ENCODE measurements around the gene BCL2.

BCL2 gene

DNA sequence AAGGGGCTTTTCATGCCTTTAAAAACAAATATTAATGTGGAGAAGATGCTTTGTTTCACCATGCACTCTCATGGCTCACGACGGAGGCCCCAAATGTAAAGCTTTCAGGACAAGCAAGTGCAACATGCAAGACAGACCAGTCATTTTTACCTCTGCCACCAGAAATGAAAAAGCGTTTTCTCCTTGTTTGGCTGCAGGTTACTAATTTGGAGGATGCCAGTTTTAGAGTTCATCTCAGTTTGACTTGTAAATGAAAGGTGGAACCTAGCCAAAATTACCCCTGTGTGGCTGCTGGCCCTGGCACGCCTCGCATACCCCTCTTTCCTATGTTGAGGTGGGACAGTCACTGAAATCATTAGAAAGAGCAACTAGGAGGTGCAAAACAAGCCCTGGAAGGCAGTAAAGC, 138.6 kb downstream of the BCL2 start:
- ATAC-seq = no peak
- TF ChIP-seq PPARA (CRISPR knock-in tag; IDR thresholded peaks at IDR 0.05; ENCODE audit: borderline replicate concordance) (no peak), TOX (CRISPR knock-in tag; IDR thresholded peaks at IDR 0.05; ENCODE audit: borderline replicate concordance) (no peak)

- TF ChIP-seq ZNF70 (CRISPR knock-in tag; IDR thresholded peaks at IDR 0.05) = no peak
- TF ChIP-seq ZNF565 (CRISPR knock-in tag; conservative IDR thresholded peaks at IDR 0.05; ENCODE audit: low read depth) = no peak
- TF ChIP-seq TOX (CRISPR knock-in tag; IDR thresholded peaks at IDR 0.05; ENCODE audit: borderline replicate concordance) = no peak
- TF ChIP-seq POU6F1 (CRISPR knock-in tag; IDR thresholded peaks at IDR 0.05; ENCODE audit: borderline replicate concordance, low read depth) = no peak
- TF ChIP-seq ARNTL (CRISPR knock-in tag; IDR thresholded peaks at IDR 0.05; ENCODE audit: borderline replicate concordance, low read depth) = no peak
- no peak for TF ChIP-seq GLIS3 (CRISPR knock-in tag; IDR thresholded peaks at IDR 0.05)
- no peak for TF ChIP-seq ZNF8 (CRISPR knock-in tag; IDR thresholded peaks at IDR 0.05)
- no peak for TF ChIP-seq ISL1 (CRISPR knock-in tag; IDR thresholded peaks at IDR 0.05)
- no peak for TF ChIP-seq SNAI2 (CRISPR knock-in tag; IDR thresholded peaks at IDR 0.05)
- TF ChIP-seq CSDC2 (CRISPR knock-in tag; IDR thresholded peaks at IDR 0.05) = no peak
- TF ChIP-seq, protein P1, sequence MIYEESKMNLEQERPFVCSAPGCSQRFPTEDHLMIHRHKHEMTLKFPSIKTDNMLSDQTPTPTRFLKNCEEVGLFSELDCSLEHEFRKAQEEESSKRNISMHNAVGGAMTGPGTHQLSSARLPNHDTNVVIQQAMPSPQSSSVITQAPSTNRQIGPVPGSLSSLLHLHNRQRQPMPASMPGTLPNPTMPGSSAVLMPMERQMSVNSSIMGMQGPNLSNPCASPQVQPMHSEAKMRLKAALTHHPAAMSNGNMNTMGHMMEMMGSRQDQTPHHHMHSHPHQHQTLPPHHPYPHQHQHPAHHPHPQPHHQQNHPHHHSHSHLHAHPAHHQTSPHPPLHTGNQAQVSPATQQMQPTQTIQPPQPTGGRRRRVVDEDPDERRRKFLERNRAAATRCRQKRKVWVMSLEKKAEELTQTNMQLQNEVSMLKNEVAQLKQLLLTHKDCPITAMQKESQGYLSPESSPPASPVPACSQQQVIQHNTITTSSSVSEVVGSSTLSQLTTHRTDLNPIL (CRISPR knock-in tag; IDR thresholded peaks at IDR 0.05; ENCODE audit: low read depth) = no peak
- ATAC-seq = no peak
These were observed 139.2 kb downstream of the BCL2 start for GRCh38 chr18:63180321-63180720.

DNA sequence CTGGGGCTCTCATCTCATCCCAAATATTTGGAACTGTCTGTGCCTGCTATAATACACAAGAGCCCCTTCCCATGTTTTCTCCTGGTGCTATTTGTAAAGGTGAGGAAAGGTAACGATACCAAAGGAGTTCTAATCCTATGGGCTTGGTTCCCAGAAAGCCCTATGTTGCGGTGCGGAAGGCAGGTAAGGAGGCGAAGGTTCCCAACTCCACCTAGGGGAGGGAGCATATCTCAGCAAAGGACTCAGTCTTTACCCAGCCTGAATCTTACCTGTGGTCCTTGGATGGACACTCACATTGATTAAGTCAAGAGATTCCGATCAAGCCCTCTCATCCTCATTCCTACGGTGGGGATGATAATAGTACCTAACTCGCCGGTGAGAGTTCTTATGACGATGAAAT, 140.1 kb downstream of the BCL2 start:
- TF ChIP-seq PPARA (CRISPR knock-in tag; IDR thresholded peaks at IDR 0.05; ENCODE audit: borderline replicate concordance) = no peak
- no peak for TF ChIP-seq BACH2 (CRISPR knock-in tag; IDR thresholded peaks at IDR 0.05; ENCODE audit: borderline replicate concordance)
- no peak for TF ChIP-seq ESRRG (CRISPR knock-in tag; IDR thresholded peaks at IDR 0.05)
- no peak for TF ChIP-seq ARNTL (CRISPR knock-in tag; IDR thresholded peaks at IDR 0.05; ENCODE audit: borderline replicate concordance, low read depth)
- TF ChIP-seq PATZ1 (CRISPR knock-in tag; IDR thresholded peaks at IDR 0.05; ENCODE audit: borderline replicate concordance) = no peak
- no peak for TF ChIP-seq TSHZ2 (CRISPR knock-in tag; IDR thresholded peaks at IDR 0.05)
- TF ChIP-seq, protein P1 (CRISPR knock-in tag; IDR thresholded peaks at IDR 0.05; ENCODE audit: low read depth) = no peak
- TF ChIP-seq ISL1 (CRISPR knock-in tag; IDR thresholded peaks at IDR 0.05) = no peak
- TF ChIP-seq GLIS3 (CRISPR knock-in tag; IDR thresholded peaks at IDR 0.05) = no peak
- no peak for TF ChIP-seq ZFP30 (CRISPR knock-in tag; IDR thresholded peaks at IDR 0.05)
- no peak for TF ChIP-seq ZNF565 (CRISPR knock-in tag; conservative IDR thresholded peaks at IDR 0.05; ENCODE audit: low read depth)
- no peak for TF ChIP-seq CSDC2 (CRISPR knock-in tag; IDR thresholded peaks at IDR 0.05)
- no peak for TF ChIP-seq OSR1 (CRISPR knock-in tag; IDR thresholded peaks at IDR 0.05)
- TF ChIP-seq, protein P2, sequence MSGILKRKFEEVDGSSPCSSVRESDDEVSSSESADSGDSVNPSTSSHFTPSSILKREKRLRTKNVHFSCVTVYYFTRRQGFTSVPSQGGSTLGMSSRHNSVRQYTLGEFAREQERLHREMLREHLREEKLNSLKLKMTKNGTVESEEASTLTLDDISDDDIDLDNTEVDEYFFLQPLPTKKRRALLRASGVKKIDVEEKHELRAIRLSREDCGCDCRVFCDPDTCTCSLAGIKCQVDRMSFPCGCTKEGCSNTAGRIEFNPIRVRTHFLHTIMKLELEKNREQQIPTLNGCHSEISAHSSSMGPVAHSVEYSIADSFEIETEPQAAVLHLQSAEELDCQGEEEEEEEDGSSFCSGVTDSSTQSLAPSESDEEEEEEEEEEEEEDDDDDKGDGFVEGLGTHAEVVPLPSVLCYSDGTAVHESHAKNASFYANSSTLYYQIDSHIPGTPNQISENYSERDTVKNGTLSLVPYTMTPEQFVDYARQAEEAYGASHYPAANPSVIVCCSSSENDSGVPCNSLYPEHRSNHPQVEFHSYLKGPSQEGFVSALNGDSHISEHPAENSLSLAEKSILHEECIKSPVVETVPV (CRISPR knock-in tag; IDR thresholded peaks at IDR 0.05) = no peak
- TF ChIP-seq ZNF8 (CRISPR knock-in tag; IDR thresholded peaks at IDR 0.05) = no peak
- no peak for TF ChIP-seq ZFP3 (CRISPR knock-in tag; IDR thresholded peaks at IDR 0.05)
- no peak for TF ChIP-seq RARB (CRISPR knock-in tag; IDR thresholded peaks at IDR 0.05)
- ATAC-seq = no peak

All from SK-N-SH treated with all-trans-retinoic acid at 6 μM for 48 hours (cell line).